IgD-negative memory B cell (primary cell): ENCODE results near the gene DNAJC12. TPM values are rescaled to one million over a fixed set of nuclear protein-coding genes. Genes with fewer than 3 reads are reported as not detected.
"Not testable (repeated sequence)": the region's sequence is repeated elsewhere in the genome, so short reads cannot be mapped to it uniquely, and the experiment has no call there.

ENCODE experiments used
- H3K27ac Mint-ChIP-seq, 3 donors: one replicate each; pipeline ENCODE4 v1.8.0; 2020 to 2022; ENCODE audit warnings: mild to moderate bottlenecking in 3 of 3, mixed read lengths in 3 of 3, moderate library complexity in 1 of 3
- H3K27me3 Mint-ChIP-seq: one replicate; pipeline ENCODE4 v1.8.0; 2021; ENCODE audit warnings: mixed read lengths
- H3K36me3 Mint-ChIP-seq: one replicate; pipeline ENCODE4 v1.8.0; 2020; ENCODE audit warnings: mild to moderate bottlenecking, mixed read lengths
- H3K4me1 Mint-ChIP-seq, 3 donors: one replicate each; pipeline ENCODE4 v1.8.0; 2020 to 2022; ENCODE audit warnings: mixed read lengths in 3 of 3, mild to moderate bottlenecking in 1 of 3
- H3K4me3 Mint-ChIP-seq, 4 donors: one replicate each; pipeline ENCODE4 v1.8.0; 2020 to 2022; ENCODE audit warnings: mild to moderate bottlenecking in 4 of 4, mixed read lengths in 4 of 4, moderate library complexity in 3 of 4
- H3K9me3 Mint-ChIP-seq, 3 donors: one replicate each; pipeline ENCODE4 v1.8.0; 2020 to 2021; ENCODE audit warnings: mixed read lengths in 3 of 3, mild to moderate bottlenecking in 1 of 3
- polyA plus RNA-seq: library from polyadenylated mRNA; unstranded; fragments of 300-500 nt; fragmentation: Illumina TruSeq; gene quantifications from one replicate; pipeline ENCODE4 v1.2.3, GENCODE V29; 2021

Gene DNAJC12
- polyA plus RNA-seq, 1 donor from 2014 or later = not detected

GRCh38 chr10:67853512-67853911 is 15.5 kb upstream of the DNAJC12 start:
- no peaks in the 10 kb centered on the region for H3K27me3 Mint-ChIP-seq
- no peak overlapping the region for H3K4me3 Mint-ChIP-seq
- no peaks in the 10 kb centered on the region for H3K36me3 Mint-ChIP-seq
- H3K4me1 Mint-ChIP-seq = peaks cover 11 to 12% (median 11%) of the 10 kb centered on the region in 3 donors
- H3K27ac Mint-ChIP-seq = no peak overlapping the region
- H3K9me3 Mint-ChIP-seq = no peaks in the 10 kb centered on the region

DNA sequence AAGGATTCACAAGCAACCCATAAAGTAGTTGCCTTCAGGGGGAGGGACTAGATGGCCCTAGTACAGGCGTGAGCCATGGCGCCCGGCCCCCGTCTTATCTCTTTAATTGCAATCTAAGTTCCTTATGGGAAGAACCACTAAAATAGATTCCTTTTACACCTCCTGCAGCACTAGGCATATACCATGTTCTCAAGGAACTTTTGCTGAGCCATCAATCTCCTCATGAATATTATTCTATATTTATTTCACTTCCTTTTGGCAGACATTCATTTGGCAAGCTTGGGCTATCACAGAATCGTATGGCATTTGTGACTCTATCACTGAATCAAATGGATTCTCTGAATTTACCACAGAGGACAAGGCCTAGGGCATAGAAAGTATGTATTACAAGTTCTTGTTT is 14.8 kb upstream of the DNAJC12 start:
- H3K27ac Mint-ChIP-seq = peak overlapping the region in 1 of 3 donors; percentile 26
- no peaks in the 10 kb centered on the region for H3K27me3 Mint-ChIP-seq
- peak overlapping the region in 1 of 4 donors; percentile 27 for H3K4me3 Mint-ChIP-seq
- no peaks in the 10 kb centered on the region for H3K36me3 Mint-ChIP-seq
- H3K9me3 Mint-ChIP-seq = no peaks in the 10 kb centered on the region
- peaks cover 11 to 12% (median 11%) of the 10 kb centered on the region in 3 donors for H3K4me1 Mint-ChIP-seq

DNA sequence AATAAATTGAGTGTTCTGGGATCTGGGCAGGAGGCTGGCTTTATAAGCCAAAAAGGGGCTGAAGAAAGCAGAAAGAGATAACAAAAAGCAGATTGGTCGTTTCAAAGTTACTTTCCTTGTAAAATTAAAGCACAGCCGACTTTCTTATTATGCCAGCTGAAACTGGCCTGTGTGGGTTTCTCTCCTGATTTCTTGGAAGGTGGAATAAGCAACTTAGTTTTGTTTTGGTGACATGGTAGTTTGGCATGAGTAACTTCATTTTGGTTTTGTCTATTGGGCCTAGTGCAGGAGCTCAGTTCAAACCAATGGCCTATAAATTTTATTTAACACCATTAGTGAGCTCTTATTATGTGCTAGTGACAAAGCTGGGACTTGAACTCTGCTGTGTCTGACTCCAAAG is 13.2 kb upstream of the DNAJC12 start:
- Mint-ChIP-seq H3K27ac (peak overlapping the region in 1 of 3 donors; percentile 55), H3K36me3 (no peaks in the 10 kb centered on the region), H3K27me3 (no peaks in the 10 kb centered on the region), H3K4me1 (peaks cover 11 to 12% (median 11%) of the 10 kb centered on the region in 3 donors), H3K9me3 (no peaks in the 10 kb centered on the region), H3K4me3 (peak overlapping the region in 3 of 4 donors; percentile 41 to 74 (median 58))

DNA sequence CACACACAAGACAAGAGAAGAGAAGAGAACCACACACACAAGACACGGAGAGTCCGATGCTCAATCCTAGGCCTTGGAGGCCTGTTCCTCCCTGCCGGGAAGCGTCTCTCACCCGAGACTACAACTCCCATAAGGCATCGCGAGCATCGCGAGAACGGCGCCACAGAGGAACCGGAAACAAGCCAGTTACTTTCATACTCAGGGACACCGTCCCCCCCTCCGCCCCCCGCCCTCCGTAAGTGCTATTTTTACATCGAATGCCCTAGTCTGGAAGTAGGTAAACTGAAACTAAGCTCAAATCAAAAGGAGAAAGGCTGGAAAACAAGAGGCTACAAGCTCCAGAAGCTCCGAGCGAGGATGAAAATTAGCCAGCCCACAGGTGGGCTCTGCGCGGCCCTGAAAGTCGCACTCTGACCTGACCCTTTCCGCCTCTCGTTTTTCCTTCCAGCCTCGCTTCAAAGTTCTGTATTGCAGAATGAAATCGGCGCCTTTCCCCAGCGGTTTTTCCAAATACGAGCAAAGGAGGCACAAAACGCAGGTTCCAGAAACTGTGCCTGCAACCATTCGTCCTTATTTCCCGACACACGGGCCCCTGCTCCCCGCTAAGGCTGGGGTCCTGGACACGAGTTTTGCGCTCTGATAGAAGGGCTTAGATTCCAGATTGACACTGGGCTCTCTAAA is 11.5 kb upstream of the DNAJC12 start:
- Mint-ChIP-seq H3K4me1 (peaks cover 8 to 11% (median 8%) of the 10 kb centered on the region in 3 donors), H3K36me3 (no peaks in the 10 kb centered on the region), H3K9me3 (no peaks in the 10 kb centered on the region), H3K27ac (peak overlapping the region; percentile 78 to 98 (median 98)), H3K4me3 (peak overlapping the region; percentile 90 to 99 (median 98)), H3K27me3 (no peaks in the 10 kb centered on the region)

- no peak overlapping the region for H3K4me3 Mint-ChIP-seq
- no peaks in the 10 kb centered on the region for H3K36me3 Mint-ChIP-seq
- no peaks in the 10 kb centered on the region for H3K27me3 Mint-ChIP-seq
- H3K9me3 Mint-ChIP-seq = peaks cover 0 to 4% (median 3%) of the 10 kb centered on the region in 3 donors
- H3K27ac Mint-ChIP-seq = no peak overlapping the region
- H3K4me1 Mint-ChIP-seq = no peaks in the 10 kb centered on the region
Observed at GRCh38 chr10:67843284-67843683, 5.3 kb upstream of the DNAJC12 start.

DNA sequence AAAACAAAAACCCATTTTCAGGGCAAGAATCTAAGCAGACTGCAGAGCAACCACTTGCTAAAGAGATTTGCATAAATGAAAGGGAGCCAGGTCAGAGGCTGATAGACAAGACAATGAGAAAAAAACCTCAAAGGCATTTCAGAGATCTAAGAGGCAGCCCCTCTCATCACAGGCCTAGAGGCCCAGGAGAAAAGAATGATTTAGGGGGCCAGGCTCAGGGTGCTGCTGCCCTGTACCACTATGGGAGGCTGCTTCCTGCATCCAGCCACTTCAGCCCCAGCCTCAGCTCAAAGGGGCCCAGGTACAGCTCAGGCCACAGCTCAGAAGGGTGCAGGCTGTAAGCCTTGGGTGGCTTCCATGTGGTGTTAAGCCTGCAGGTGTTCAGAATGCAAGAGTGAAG is 3.7 kb upstream of the DNAJC12 start:
- H3K27me3 Mint-ChIP-seq = no peaks in the 10 kb centered on the region
- no peak overlapping the region for H3K4me3 Mint-ChIP-seq
- peaks cover 0 to 3% (median 2%) of the 10 kb centered on the region in 3 donors for H3K4me1 Mint-ChIP-seq
- H3K9me3 Mint-ChIP-seq = peaks cover 0 to 4% (median 3%) of the 10 kb centered on the region in 3 donors
- no peaks in the 10 kb centered on the region for H3K36me3 Mint-ChIP-seq
- H3K27ac Mint-ChIP-seq = no peak overlapping the region

- Mint-ChIP-seq H3K27me3 (no peaks in the 10 kb centered on the region), H3K27ac (no peak overlapping the region), H3K4me3 (no peak overlapping the region), H3K4me1 (peaks cover 0 to 3% (median 2%) of the 10 kb centered on the region in 3 donors), H3K36me3 (no peaks in the 10 kb centered on the region), H3K9me3 (peaks cover 0 to 4% (median 3%) of the 10 kb centered on the region in 3 donors)
Observed at GRCh38 chr10:67839951-67840350, 2.0 kb upstream of the DNAJC12 start.

- H3K9me3 Mint-ChIP-seq, H3K4me1 Mint-ChIP-seq, H3K36me3 Mint-ChIP-seq, H3K4me3 Mint-ChIP-seq, H3K27ac Mint-ChIP-seq, H3K27me3 Mint-ChIP-seq: not testable (repeated sequence)
Observed at GRCh38 chr10:67839511-67839910, 1.5 kb upstream of the DNAJC12 start.

GRCh38 chr10:67836972-67837371 is 1.0 kb downstream of the DNAJC12 start:
- Mint-ChIP-seq H3K4me3 (no peak overlapping the region), H3K4me1 (peaks cover 0 to 3% (median 2%) of the 10 kb centered on the region in 3 donors), H3K27me3 (no peaks in the 10 kb centered on the region), H3K36me3 (no peaks in the 10 kb centered on the region), H3K27ac (no peak overlapping the region), H3K9me3 (peaks cover 0 to 4% (median 0%) of the 10 kb centered on the region in 3 donors)

GRCh38 chr10:67836488-67836887 is 1.5 kb downstream of the DNAJC12 start:
- Mint-ChIP-seq H3K36me3 (no peaks in the 10 kb centered on the region), H3K9me3 (peaks cover 0 to 3% (median 0%) of the 10 kb centered on the region in 3 donors), H3K4me3 (no peak overlapping the region), H3K27ac (no peak overlapping the region), H3K27me3 (no peaks in the 10 kb centered on the region), H3K4me1 (peaks cover 0 to 3% (median 2%) of the 10 kb centered on the region in 3 donors)

DNA sequence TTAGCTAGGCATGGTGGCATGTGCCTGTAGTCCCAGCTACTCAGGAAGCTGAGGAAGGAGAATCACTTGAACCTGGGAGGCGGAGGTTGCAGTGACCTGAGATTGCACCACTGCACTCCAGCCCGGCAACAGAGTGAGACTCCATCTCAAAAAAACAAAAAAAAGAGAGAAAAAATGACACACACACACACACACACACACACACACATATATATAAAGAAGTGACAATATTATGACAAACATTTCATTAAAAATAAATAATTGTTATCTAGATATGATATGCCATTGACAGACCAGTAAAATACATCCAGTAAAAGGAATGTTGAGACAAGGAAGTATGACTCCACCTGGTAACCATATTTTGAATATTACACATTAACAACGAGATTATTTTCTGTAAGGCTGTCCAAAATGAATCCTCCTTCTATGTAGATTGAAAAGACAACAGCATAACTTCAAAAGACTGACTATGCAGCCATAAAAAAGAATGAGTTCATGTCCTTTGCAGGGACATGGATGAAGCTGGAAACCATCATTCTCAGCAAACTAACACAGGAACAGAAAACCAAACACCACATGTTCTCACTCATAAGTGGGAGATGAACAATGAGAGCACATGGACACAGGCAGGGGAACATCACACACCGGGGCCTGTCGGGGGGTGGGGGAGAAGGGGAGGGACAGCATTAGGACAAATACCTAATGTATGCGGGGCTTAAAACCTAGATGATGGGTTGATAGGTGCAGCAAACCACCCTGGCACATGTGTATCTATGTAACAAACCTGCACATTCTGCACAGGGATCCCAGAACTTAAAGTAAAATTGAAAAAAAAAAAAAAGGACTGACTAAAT is 2.2 kb downstream of the DNAJC12 start:
- H3K4me3 Mint-ChIP-seq, H3K27ac Mint-ChIP-seq, H3K36me3 Mint-ChIP-seq, H3K27me3 Mint-ChIP-seq, H3K9me3 Mint-ChIP-seq, H3K4me1 Mint-ChIP-seq: not testable (repeated sequence)

GRCh38 chr10:67834375-67834774 is 3.6 kb downstream of the DNAJC12 start:
- no peak overlapping the region for H3K4me3 Mint-ChIP-seq
- no peaks in the 10 kb centered on the region for H3K36me3 Mint-ChIP-seq
- peaks cover 0 to 3% (median 2%) of the 10 kb centered on the region in 3 donors for H3K4me1 Mint-ChIP-seq
- H3K27ac Mint-ChIP-seq = no peak overlapping the region
- H3K9me3 Mint-ChIP-seq = no peaks in the 10 kb centered on the region
- no peaks in the 10 kb centered on the region for H3K27me3 Mint-ChIP-seq

GRCh38 chr10:67827811-67828210 is 10.2 kb downstream of the DNAJC12 start:
- Mint-ChIP-seq H3K27me3 (no peaks in the 10 kb centered on the region), H3K4me1 (no peaks in the 10 kb centered on the region), H3K27ac (no peak overlapping the region), H3K9me3 (no peaks in the 10 kb centered on the region), H3K4me3 (no peak overlapping the region), H3K36me3 (no peaks in the 10 kb centered on the region)

DNA sequence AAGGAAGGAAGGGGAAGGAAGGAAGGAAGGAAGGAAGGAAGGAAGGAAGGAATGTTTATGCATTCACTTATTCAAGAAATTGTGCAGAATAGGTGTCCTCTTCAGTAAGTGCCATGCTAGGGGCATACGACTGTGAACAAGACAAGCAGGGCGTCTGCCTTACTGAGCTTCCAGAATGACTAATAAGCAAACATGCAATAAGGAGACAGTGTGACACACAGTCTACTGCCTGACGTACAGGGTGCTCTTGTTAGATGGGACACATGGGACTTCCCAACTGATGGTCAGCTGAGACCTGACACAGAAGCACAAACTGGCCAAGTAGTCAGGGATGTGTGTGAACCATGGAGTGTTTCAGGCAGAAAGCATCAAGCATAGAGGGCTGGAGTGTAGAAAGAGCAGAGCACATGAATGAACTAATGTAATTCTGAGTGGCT is 18.2 kb downstream of the DNAJC12 start:
- Mint-ChIP-seq H3K27me3 (no peaks in the 10 kb centered on the region), H3K4me1 (no peaks in the 10 kb centered on the region), H3K9me3 (no peaks in the 10 kb centered on the region), H3K4me3 (no peak overlapping the region), H3K36me3 (peaks cover 3% of the 10 kb centered on the region), H3K27ac (peak overlapping the region in 1 of 3 donors; percentile 89)

GRCh38 chr10:67818323-67818722 is 19.7 kb downstream of the DNAJC12 start:
- Mint-ChIP-seq H3K4me3 (no peak overlapping the region), H3K27me3 (no peaks in the 10 kb centered on the region), H3K27ac (no peak overlapping the region), H3K9me3 (no peaks in the 10 kb centered on the region), H3K36me3 (peaks cover 3% of the 10 kb centered on the region), H3K4me1 (no peaks in the 10 kb centered on the region)
